Measurements from ENCODE around the gene OR7A17. TPM values are rescaled to one million over a fixed set of nuclear protein-coding genes. Genes with fewer than 3 reads are reported as not detected.
A peak's percentile ranks its signal among the peaks of the same experiment; 100 is the strongest.

OR7A17 gene
- total and polyA plus RNA-seq, 4 donors = 0.12 TPM; not detected in 3

DNA sequence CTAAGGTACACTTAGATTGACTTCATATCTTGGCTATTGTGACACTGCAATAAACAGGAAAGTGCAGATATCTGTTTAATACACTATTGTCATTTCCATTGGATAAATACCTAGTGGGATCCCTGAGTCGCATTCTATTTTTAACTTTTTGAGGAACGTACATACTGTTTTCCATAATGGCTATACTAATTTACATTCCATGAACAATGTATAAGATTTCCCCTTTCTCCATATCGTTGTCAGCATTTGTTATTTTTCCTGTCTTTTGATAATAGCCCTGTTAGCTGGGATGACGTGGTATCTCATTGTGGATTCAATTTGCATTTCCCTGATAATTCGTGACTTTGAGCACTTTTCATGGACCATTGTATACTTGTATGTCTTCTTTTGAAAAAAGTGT is 17.4 kb downstream of the OR7A17 start:
- H3K27me3 ChIP-seq (ENCODE audit: control insufficient read depth, insufficient read depth, low read length) = no peaks in the 10 kb centered on the region
- no peak for DNase-seq (ENCODE audit: low read depth in 4 of 6, low spot score in 6 of 6)
- no peaks in the 10 kb centered on the region for H3K4me1 ChIP-seq (ENCODE audit: control insufficient read depth, insufficient read depth, low read length)
- WGBS (ENCODE audit: insufficient coverage) = 100% methylated on average over 2 of the region's 5 CpGs
- no peaks in the 10 kb centered on the region for H3K36me3 ChIP-seq (ENCODE audit: control insufficient read depth, insufficient read depth, low read length)
- H3K9me3 ChIP-seq (ENCODE audit: control insufficient read depth, insufficient read depth, low read length) = no peaks in the 10 kb centered on the region
- no peak overlapping the region for H3K4me3 ChIP-seq (ENCODE audit: low read depth, low read length)
- no peak overlapping the region for H3K27ac ChIP-seq (ENCODE audit: low read depth, low read length)

DNA sequence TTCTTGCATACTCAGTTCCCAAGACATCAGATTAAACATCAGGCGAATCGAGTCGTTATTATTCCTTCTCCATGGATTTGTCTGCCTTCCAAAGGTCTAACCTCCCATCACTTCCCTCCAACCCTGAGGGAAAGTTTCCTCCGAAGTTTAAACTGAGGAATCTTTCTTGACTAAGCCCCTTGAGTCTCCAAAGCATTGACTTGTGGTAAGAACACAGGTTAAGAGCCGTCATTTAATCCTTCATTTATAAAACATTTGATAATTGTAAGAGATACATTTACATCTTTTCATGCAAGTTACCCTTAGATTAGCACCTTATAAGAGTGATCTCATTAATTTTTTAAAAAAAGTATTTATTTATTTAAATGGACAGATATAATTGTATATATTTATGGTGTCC is 37.1 kb downstream of the OR7A17 start, which contains the start of gene OR7A10:
Gene OR7A10, minus strand, starts transcription at position 101 of the 400 bp plus-strand sequence. CDS start 7,045 bp downstream, outside the sequence.
- Histone ChIP-seq H3K4me3 (ENCODE audit: low read depth, low read length) (no peak within 1 kb of the TSS), H3K27me3 (ENCODE audit: control insufficient read depth, insufficient read depth, low read length) (no peaks in the 10 kb centered on the region), H3K27ac (ENCODE audit: low read depth, low read length) (no peak within 1 kb of the TSS), H3K9me3 (ENCODE audit: control insufficient read depth, insufficient read depth, low read length) (no peaks in the 10 kb centered on the region), H3K36me3 (ENCODE audit: control insufficient read depth, insufficient read depth, low read length) (no peaks in the 10 kb centered on the region), H3K4me1 (ENCODE audit: control insufficient read depth, insufficient read depth, low read length) (no peaks in the 10 kb centered on the region)
- DNase-seq (ENCODE audit: low read depth in 4 of 6, low spot score in 6 of 6) = no peak
- 90% methylated on average over 3 of the region's 5 CpGs for WGBS (ENCODE audit: insufficient coverage)

DNA sequence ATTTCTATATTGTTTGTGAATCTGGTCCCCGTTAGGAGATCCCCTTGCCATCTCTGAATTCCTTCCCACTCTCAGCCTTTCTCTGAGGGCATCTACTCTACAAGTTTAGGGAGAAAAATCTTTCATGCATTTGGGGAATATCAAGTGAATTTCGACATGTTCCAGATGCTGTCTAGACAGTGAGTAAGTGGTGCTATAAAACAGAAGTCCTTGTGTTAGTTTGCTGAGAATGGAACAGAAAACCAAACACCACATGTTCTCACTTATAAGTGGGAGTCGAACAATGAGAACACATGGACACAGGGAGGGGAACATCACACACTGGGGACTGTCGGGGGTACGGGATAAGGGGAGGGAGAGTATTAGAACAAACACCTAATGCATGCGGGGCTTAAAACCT is 42.4 kb downstream of the OR7A17 start:
- Histone ChIP-seq H3K4me3 (ENCODE audit: low read depth, low read length) (no peak overlapping the region), H3K4me1 (ENCODE audit: control insufficient read depth, insufficient read depth, low read length) (no peaks in the 10 kb centered on the region), H3K27ac (ENCODE audit: low read depth, low read length) (no peak overlapping the region), H3K9me3 (ENCODE audit: control insufficient read depth, insufficient read depth, low read length) (no peaks in the 10 kb centered on the region), H3K36me3 (ENCODE audit: control insufficient read depth, insufficient read depth, low read length) (no peaks in the 10 kb centered on the region), H3K27me3 (ENCODE audit: control insufficient read depth, insufficient read depth, low read length) (no peaks in the 10 kb centered on the region)
- 50% methylated on average over 2 of the region's 6 CpGs for WGBS (ENCODE audit: insufficient coverage)
- no peak for DNase-seq (ENCODE audit: low read depth in 4 of 6, low spot score in 6 of 6)

DNA sequence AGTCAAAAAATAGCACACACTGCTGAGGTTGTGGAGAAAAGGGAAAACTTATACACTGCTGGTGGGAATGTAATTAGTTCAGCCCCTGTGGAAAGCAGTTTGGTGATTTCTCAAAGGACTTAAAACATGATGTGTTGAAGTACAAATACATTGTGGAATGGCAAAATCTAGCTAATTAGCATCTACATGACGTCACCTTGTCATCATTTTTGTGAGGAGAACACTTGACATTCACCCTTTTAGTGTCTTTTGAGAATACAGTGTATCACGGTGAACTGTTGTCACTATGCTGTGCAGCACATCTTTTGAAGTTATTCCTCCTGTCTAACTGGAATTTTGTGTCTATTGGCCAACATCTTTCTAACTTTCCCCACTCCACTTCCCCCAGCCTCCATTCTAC is 42.8 kb downstream of the OR7A17 start:
- H3K27ac ChIP-seq (ENCODE audit: low read depth, low read length) = no peak overlapping the region
- H3K36me3 ChIP-seq (ENCODE audit: control insufficient read depth, insufficient read depth, low read length) = no peaks in the 10 kb centered on the region
- no peaks in the 10 kb centered on the region for H3K27me3 ChIP-seq (ENCODE audit: control insufficient read depth, insufficient read depth, low read length)
- H3K9me3 ChIP-seq (ENCODE audit: control insufficient read depth, insufficient read depth, low read length) = no peaks in the 10 kb centered on the region
- no peaks in the 10 kb centered on the region for H3K4me1 ChIP-seq (ENCODE audit: control insufficient read depth, insufficient read depth, low read length)
- 60% methylated on average over 1 of the region's 2 CpGs for WGBS (ENCODE audit: insufficient coverage)
- peak in 1 of 6 donors; percentile 3 for DNase-seq (ENCODE audit: low read depth in 4 of 6, low spot score in 6 of 6)
- H3K4me3 ChIP-seq (ENCODE audit: low read depth, low read length) = no peak overlapping the region

DNA sequence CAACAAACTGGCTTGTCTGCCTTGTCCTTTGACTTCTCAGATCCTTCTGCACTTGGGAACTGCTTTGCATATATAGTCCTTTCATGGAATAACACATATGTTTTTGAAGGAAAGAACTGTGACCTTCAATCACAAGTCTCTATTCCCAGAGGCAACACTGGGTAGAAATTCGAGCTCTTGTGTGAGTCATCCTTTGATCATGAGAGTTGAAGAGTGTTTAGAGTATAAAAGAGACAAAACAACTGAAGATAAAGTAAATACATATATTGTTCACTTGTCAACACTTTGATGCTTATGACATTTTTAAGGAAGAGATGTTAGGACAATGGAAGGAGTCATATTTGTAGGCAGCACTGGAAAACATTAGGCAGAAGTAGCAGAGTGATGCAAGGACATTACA is 45.7 kb downstream of the OR7A17 start:
- H3K27ac ChIP-seq (ENCODE audit: low read depth, low read length) = no peak overlapping the region
- no peaks in the 10 kb centered on the region for H3K9me3 ChIP-seq (ENCODE audit: control insufficient read depth, insufficient read depth, low read length)
- no peaks in the 10 kb centered on the region for H3K27me3 ChIP-seq (ENCODE audit: control insufficient read depth, insufficient read depth, low read length)
- no CpG with 5 or more reads among the region's 1 CpG for WGBS (ENCODE audit: insufficient coverage)
- no peaks in the 10 kb centered on the region for H3K36me3 ChIP-seq (ENCODE audit: control insufficient read depth, insufficient read depth, low read length)
- H3K4me1 ChIP-seq (ENCODE audit: control insufficient read depth, insufficient read depth, low read length) = no peaks in the 10 kb centered on the region
- no peak for DNase-seq (ENCODE audit: low read depth in 4 of 6, low spot score in 6 of 6)
- no peak overlapping the region for H3K4me3 ChIP-seq (ENCODE audit: low read depth, low read length)

DNA sequence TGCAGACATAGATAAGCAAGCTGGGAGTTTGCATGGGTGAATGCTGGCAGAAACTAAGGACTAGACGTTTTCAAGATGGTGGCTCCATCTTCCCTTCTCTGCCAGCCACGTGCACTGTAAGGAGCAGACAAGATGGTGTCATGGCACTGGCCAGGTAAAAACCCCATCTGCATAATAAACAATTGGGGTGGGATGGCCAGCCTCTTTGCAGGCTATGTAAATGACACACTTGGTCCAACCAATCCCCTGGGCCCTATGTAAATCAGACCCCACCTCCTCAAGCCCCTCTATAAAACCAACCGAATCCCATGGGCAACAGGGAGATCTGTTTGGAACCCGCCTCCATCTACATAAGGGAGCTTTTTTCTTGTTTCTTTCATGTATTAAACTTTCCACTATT is 48.5 kb downstream of the OR7A17 start:
- H3K36me3 ChIP-seq (ENCODE audit: control insufficient read depth, insufficient read depth, low read length) = no peaks in the 10 kb centered on the region
- H3K4me1 ChIP-seq (ENCODE audit: control insufficient read depth, insufficient read depth, low read length) = no peaks in the 10 kb centered on the region
- no peak overlapping the region for H3K4me3 ChIP-seq (ENCODE audit: low read depth, low read length)
- no peak overlapping the region for H3K27ac ChIP-seq (ENCODE audit: low read depth, low read length)
- H3K27me3 ChIP-seq (ENCODE audit: control insufficient read depth, insufficient read depth, low read length) = no peaks in the 10 kb centered on the region
- no peak for DNase-seq (ENCODE audit: low read depth in 4 of 6, low spot score in 6 of 6)
- 83% methylated on average over 2 of the region's 4 CpGs for WGBS (ENCODE audit: insufficient coverage)
- H3K9me3 ChIP-seq (ENCODE audit: control insufficient read depth, insufficient read depth, low read length) = no peaks in the 10 kb centered on the region

- Histone ChIP-seq H3K27me3 (ENCODE audit: control insufficient read depth, insufficient read depth, low read length) (no peaks in the 10 kb centered on the region), H3K27ac (ENCODE audit: low read depth, low read length) (no peak within 1 kb of the TSS), H3K9me3 (ENCODE audit: control insufficient read depth, insufficient read depth, low read length) (no peaks in the 10 kb centered on the region), H3K4me1 (ENCODE audit: control insufficient read depth, insufficient read depth, low read length) (no peaks in the 10 kb centered on the region), H3K36me3 (ENCODE audit: control insufficient read depth, insufficient read depth, low read length) (no peaks in the 10 kb centered on the region), H3K4me3 (ENCODE audit: low read depth, low read length) (no peak within 1 kb of the TSS)
- peak in 2 of 6 donors; percentile 49 to 61 for DNase-seq (ENCODE audit: low read depth in 4 of 6, low spot score in 6 of 6)
- no CpG with 5 or more reads among the region's 1 CpG for WGBS (ENCODE audit: insufficient coverage)
Observed at GRCh38 chr19:14835011-14835410, 50.9 kb downstream of the OR7A17 start, which contains the start of the genes OR7A5 and OR7C1. Gene OR7A5, minus strand, starts transcription at chr19:14835185. Its CDS starts 6,944 bp downstream, at chr19:14828241. Gene OR7C1, minus strand, starts transcription at chr19:14835185. Its CDS starts 35,049 bp downstream, at chr19:14800136.

DNA sequence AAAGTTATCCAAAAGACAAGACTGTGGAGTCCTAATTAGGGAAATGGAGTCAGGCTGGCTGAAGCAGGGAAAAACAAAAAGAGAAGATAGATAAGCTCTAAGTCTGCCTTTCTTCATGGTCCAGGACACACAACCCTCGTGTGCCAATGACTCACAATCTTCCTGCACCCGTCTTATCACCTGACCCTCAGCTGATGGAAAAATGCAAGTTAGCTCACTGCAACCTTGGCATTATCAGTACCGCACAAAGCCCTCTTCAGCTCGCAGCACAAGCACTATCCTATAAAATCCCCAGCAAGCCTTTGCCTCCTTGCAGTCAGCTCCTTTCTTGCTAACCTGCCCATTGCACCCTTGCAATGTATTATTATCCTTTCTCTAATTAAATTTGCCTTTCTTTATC is 55.2 kb downstream of the OR7A17 start:
- Histone ChIP-seq H3K4me3 (ENCODE audit: low read depth, low read length) (no peak overlapping the region), H3K27me3 (ENCODE audit: control insufficient read depth, insufficient read depth, low read length) (no peaks in the 10 kb centered on the region), H3K27ac (ENCODE audit: low read depth, low read length) (no peak overlapping the region), H3K9me3 (ENCODE audit: control insufficient read depth, insufficient read depth, low read length) (no peaks in the 10 kb centered on the region), H3K4me1 (ENCODE audit: control insufficient read depth, insufficient read depth, low read length) (no peaks in the 10 kb centered on the region), H3K36me3 (ENCODE audit: control insufficient read depth, insufficient read depth, low read length) (no peaks in the 10 kb centered on the region)
- 75% methylated on average over 4 of the region's 4 CpGs for WGBS (ENCODE audit: insufficient coverage)
- no peak for DNase-seq (ENCODE audit: low read depth in 4 of 6, low spot score in 6 of 6)

Small RNAs within 50 kb of the gene (small RNA-seq; reads per million reads assigned to genes)
- gene OR7A18P (ENCODE audit: low replicate concordance) = not detected

Other genes starting within 250 kb of the OR7A17 start
- 1 to 10 TPM in 1 of 2 donors, not detected in 1; 1.1 TPM for gene ADGRE3, start 211.3 kb downstream of the OR7A17 start, total RNA-seq
- not detected for gene ADGRE3, start 211.3 kb downstream of the OR7A17 start, polyA plus RNA-seq (ENCODE audit: insufficient read length in 2 of 2)
- gene ZNF333, start 196.1 kb downstream of the OR7A17 start, total RNA-seq = 10 to 100 TPM; 22.8 to 25.5 TPM
- 10 to 100 TPM; 23.9 to 44.0 TPM for gene ZNF333, start 196.1 kb downstream of the OR7A17 start, polyA plus RNA-seq (ENCODE audit: insufficient read length in 2 of 2)
- 1 to 10 TPM in 1 of 2 donors, under 1 TPM in 1; 0.33 to 1.3 TPM for gene ADGRE2, start 107.6 kb downstream of the OR7A17 start, total RNA-seq
- under 1 TPM; 0.38 to 0.81 TPM for gene ADGRE2, start 107.6 kb downstream of the OR7A17 start, polyA plus RNA-seq (ENCODE audit: insufficient read length in 2 of 2)
- under 1 TPM in 1 of 2 donors, not detected in 1; 0.39 TPM for gene OR7A5, start 50.9 kb downstream of the OR7A17 start, total RNA-seq
- gene OR7A5, start 50.9 kb downstream of the OR7A17 start, polyA plus RNA-seq (ENCODE audit: insufficient read length in 2 of 2) = under 1 TPM in 1 of 2 donors, not detected in 1; 0.11 TPM
- under 1 TPM; 0.10 to 0.83 TPM for gene OR7C1, start 50.9 kb downstream of the OR7A17 start, total RNA-seq
- under 1 TPM; 0.14 to 0.36 TPM for gene OR7C1, start 50.9 kb downstream of the OR7A17 start, polyA plus RNA-seq (ENCODE audit: insufficient read length in 2 of 2)
- gene OR7A10, start 37.2 kb downstream of the OR7A17 start, total RNA-seq = not detected
- not detected for gene OR7A10, start 37.2 kb downstream of the OR7A17 start, polyA plus RNA-seq (ENCODE audit: insufficient read length in 2 of 2)
- gene OR7C2, start 55.4 kb upstream of the OR7A17 start, total RNA-seq = not detected
- gene OR7C2, start 55.4 kb upstream of the OR7A17 start, polyA plus RNA-seq (ENCODE audit: insufficient read length in 2 of 2) = not detected
- 10 to 100 TPM in 1 of 2 donors, 1 to 10 TPM in 1; 9.6 to 29.2 TPM for gene SLC1A6, start 93.7 kb upstream of the OR7A17 start, total RNA-seq
- 10 to 100 TPM; 55.3 to 64.6 TPM for gene SLC1A6, start 93.7 kb upstream of the OR7A17 start, polyA plus RNA-seq (ENCODE audit: insufficient read length in 2 of 2)
- gene CASP14, start 163.3 kb upstream of the OR7A17 start, total RNA-seq = not detected
- gene CASP14, start 163.3 kb upstream of the OR7A17 start, polyA plus RNA-seq (ENCODE audit: insufficient read length in 2 of 2) = not detected
- gene OR1I1, start 196.1 kb upstream of the OR7A17 start, total RNA-seq = not detected
- gene OR1I1, start 196.1 kb upstream of the OR7A17 start, polyA plus RNA-seq (ENCODE audit: insufficient read length in 2 of 2) = under 1 TPM; 0.05 to 0.09 TPM
- gene SYDE1, start 221.3 kb upstream of the OR7A17 start, total RNA-seq = 10 to 100 TPM in 1 of 2 donors, 1 to 10 TPM in 1; 6.8 to 19.6 TPM
- gene SYDE1, start 221.3 kb upstream of the OR7A17 start, polyA plus RNA-seq (ENCODE audit: insufficient read length in 2 of 2) = 10 to 100 TPM; 10.6 to 13.7 TPM